ENCODE results near the gene TUBE1.
A peak's percentile ranks its signal among the peaks of the same experiment; 100 is the strongest.
"Not testable (repeated sequence)": the region's sequence is repeated elsewhere in the genome, so short reads cannot be mapped to it uniquely, and the experiment has no call there.

TUBE1 gene

GRCh38 chr6:112087136-112087911 lies at the start of gene TUBE1, which contains the start of gene FAM229B:
TUBE1 (minus strand) TSS chr6:112087482; CDS start chr6:112087434, 48 bp downstream.
FAM229B (plus strand) TSS chr6:112087591; CDS start chr6:112099284, 11,693 bp downstream.
- DNase-seq (ENCODE audit: low spot score), result peak; percentile 96

GRCh38 chr6:112130878-112131277 lies 43.6 kb upstream of the TUBE1 start:
- DNase-seq (ENCODE audit: low spot score), result no peak

GRCh38 chr6:112128208-112128607 lies 40.9 kb upstream of the TUBE1 start:
- no peak for DNase-seq (ENCODE audit: low spot score)

GRCh38 chr6:112123982-112124381 lies 36.7 kb upstream of the TUBE1 start:
- no peak for DNase-seq (ENCODE audit: low spot score)

GRCh38 chr6:112122756-112123155 lies 35.5 kb upstream of the TUBE1 start:
- DNase-seq (ENCODE audit: low spot score), result no peak

GRCh38 chr6:112118034-112118433 lies 30.8 kb upstream of the TUBE1 start:
- DNase-seq (ENCODE audit: low spot score), result no peak

- DNase-seq (ENCODE audit: low spot score), result no peak
Measured at GRCh38 chr6:112117554-112117953, 30.3 kb upstream of the TUBE1 start.

- no peak for DNase-seq (ENCODE audit: low spot score)
Measured at GRCh38 chr6:112116221-112116620, 28.9 kb upstream of the TUBE1 start.

GRCh38 chr6:112114577-112115223 lies 27.4 kb upstream of the TUBE1 start:
- DNase-seq (ENCODE audit: low spot score), result no peak

GRCh38 chr6:112113918-112114317 lies 26.6 kb upstream of the TUBE1 start:
- no peak for DNase-seq (ENCODE audit: low spot score)

- DNase-seq (ENCODE audit: low spot score), result peak; percentile 85
Measured at GRCh38 chr6:112113431-112113830, 26.1 kb upstream of the TUBE1 start.

GRCh38 chr6:112109262-112109661 lies 22.0 kb upstream of the TUBE1 start:
- peak; percentile 46 for DNase-seq (ENCODE audit: low spot score)

GRCh38 chr6:112106562-112106961 lies 19.3 kb upstream of the TUBE1 start:
- no peak for DNase-seq (ENCODE audit: low spot score)

- DNase-seq (ENCODE audit: low spot score), result not testable (repeated sequence)
Measured at GRCh38 chr6:112106026-112106425, 18.7 kb upstream of the TUBE1 start.

GRCh38 chr6:112100561-112100960 lies 13.3 kb upstream of the TUBE1 start:
- DNase-seq (ENCODE audit: low spot score), result no peak

- no peak for DNase-seq (ENCODE audit: low spot score)
Measured at GRCh38 chr6:112096901-112097300, 9.6 kb upstream of the TUBE1 start.

GRCh38 chr6:112087916-112088315 lies 634 bp upstream of the TUBE1 start:
- no peak for DNase-seq (ENCODE audit: low spot score)

- peak; percentile 67 for DNase-seq (ENCODE audit: low spot score)
Measured at GRCh38 chr6:112086744-112087135, 542 bp downstream of the TUBE1 start.

- DNase-seq (ENCODE audit: low spot score), result no peak
Measured at GRCh38 chr6:112085286-112086065, 1.8 kb downstream of the TUBE1 start.

- no peak for DNase-seq (ENCODE audit: low spot score)
Measured at GRCh38 chr6:112081569-112081968, 5.7 kb downstream of the TUBE1 start.

GRCh38 chr6:112066606-112067005 lies 20.7 kb downstream of the TUBE1 start:
- no peak for DNase-seq (ENCODE audit: low spot score)

GRCh38 chr6:112065426-112065986 lies 21.8 kb downstream of the TUBE1 start:
- no peak for DNase-seq (ENCODE audit: low spot score)

All from pons (tissue), 1 donor.